ENCODE measurements around the gene CHRNA5. TPM values are rescaled to one million over a fixed set of nuclear protein-coding genes. Genes with fewer than 3 reads are reported as not detected.

CHRNA5 gene
- polyA plus RNA-seq, 1 donor from 2014 or later: 6.8 TPM

DNA sequence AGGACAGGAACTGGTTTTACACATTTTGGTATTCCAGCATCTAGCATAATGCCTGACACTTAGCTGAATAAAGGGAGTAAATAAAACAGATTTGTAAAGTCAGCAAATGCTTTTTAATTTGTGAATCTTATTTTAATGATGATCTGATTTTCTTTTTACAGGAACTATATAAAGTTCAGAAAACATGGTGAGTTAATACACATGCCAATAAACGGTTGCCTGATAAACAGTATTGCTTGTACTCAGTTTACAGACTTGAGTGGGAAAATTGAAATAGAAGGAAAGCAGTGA is 23.6 kb upstream of the CHRNA5 start:
- TF ChIP-seq, protein P1, sequence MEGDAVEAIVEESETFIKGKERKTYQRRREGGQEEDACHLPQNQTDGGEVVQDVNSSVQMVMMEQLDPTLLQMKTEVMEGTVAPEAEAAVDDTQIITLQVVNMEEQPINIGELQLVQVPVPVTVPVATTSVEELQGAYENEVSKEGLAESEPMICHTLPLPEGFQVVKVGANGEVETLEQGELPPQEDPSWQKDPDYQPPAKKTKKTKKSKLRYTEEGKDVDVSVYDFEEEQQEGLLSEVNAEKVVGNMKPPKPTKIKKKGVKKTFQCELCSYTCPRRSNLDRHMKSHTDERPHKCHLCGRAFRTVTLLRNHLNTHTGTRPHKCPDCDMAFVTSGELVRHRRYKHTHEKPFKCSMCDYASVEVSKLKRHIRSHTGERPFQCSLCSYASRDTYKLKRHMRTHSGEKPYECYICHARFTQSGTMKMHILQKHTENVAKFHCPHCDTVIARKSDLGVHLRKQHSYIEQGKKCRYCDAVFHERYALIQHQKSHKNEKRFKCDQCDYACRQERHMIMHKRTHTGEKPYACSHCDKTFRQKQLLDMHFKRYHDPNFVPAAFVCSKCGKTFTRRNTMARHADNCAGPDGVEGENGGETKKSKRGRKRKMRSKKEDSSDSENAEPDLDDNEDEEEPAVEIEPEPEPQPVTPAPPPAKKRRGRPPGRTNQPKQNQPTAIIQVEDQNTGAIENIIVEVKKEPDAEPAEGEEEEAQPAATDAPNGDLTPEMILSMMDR (IDR thresholded peaks at IDR 0.05; ENCODE audit: poor library complexity, severe bottlenecking): no peak
- TF ChIP-seq POLR2AphosphoS5 (IDR thresholded peaks at IDR 0.05) (no peak), TAF1 (IDR thresholded peaks at IDR 0.05; ENCODE audit: low read depth) (no peak), EZH2 (IDR thresholded peaks at IDR 0.05; ENCODE audit: borderline replicate concordance, insufficient read depth, low read length, poor library complexity, severe bottlenecking) (no peak), MXI1 (conservative IDR thresholded peaks at IDR 0.05; ENCODE audit: poor library complexity, severe bottlenecking) (no peak), SMC3 (conservative IDR thresholded peaks at IDR 0.05; ENCODE audit: poor library complexity) (no peak)
- peak overlapping the region; percentile 71 for H3K4me2 ChIP-seq (ENCODE audit: low read length)
- no peak overlapping the region for H3K27ac ChIP-seq (ENCODE audit: low read length)
- no peaks in the 10 kb centered on the region for H4K20me1 ChIP-seq (ENCODE audit: insufficient read depth)
- peaks cover 23% of the 10 kb centered on the region for H3K79me2 ChIP-seq (replicated peaks; ENCODE audit: insufficient read depth, low read length)
- no peak overlapping the region for H2AFZ ChIP-seq (ENCODE audit: low read depth, low read length)
- peak overlapping the region; percentile 94 for H3K4me3 ChIP-seq (ENCODE audit: low read length)
- H3K36me3 ChIP-seq (ENCODE audit: insufficient read depth, low read length): peaks cover 9% of the 10 kb centered on the region
- H3K9me3 ChIP-seq (ENCODE audit: low read length): no peaks in the 10 kb centered on the region
- no peaks in the 10 kb centered on the region for H3F3A ChIP-seq (ENCODE audit: insufficient read depth, low read length, poor library complexity, severe bottlenecking)
- peak overlapping the region; percentile 93 for H3K9ac ChIP-seq (ENCODE audit: low read length)
- no peaks in the 10 kb centered on the region for H3K27me3 ChIP-seq (ENCODE audit: insufficient read depth, low read depth, low read length)
- no peaks in the 10 kb centered on the region for H3K9me2 ChIP-seq (ENCODE audit: insufficient read depth, low read length)

DNA sequence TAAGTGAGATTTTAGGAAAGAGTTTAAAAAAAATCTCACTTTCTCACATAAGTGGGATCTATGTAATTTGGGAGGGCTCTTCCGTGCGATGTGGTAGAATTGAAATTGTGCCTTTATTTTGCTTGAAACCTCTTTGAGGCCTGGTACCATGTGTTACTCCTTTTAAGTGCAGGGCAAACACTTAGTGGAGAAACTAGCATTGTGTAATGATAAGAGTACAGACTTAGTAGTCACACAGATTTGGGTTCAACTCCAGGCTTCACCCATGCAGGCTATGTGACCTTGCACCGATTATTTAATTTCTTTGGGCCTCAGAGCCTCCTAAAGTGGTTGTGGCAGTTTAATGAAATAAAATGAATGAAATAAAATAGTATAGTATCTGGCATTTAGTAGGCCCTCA is 22.7 kb upstream of the CHRNA5 start:
- no peak for TF ChIP-seq RAD21 (conservative IDR thresholded peaks at IDR 0.05)
- TF ChIP-seq TAF1 (IDR thresholded peaks at IDR 0.05; ENCODE audit: low read depth): no peak
- TF ChIP-seq EP300 (conservative IDR thresholded peaks at IDR 0.05; ENCODE audit: poor library complexity, severe bottlenecking): no peak
- no peak for TF ChIP-seq EZH2 (IDR thresholded peaks at IDR 0.05; ENCODE audit: borderline replicate concordance, insufficient read depth, low read length, poor library complexity, severe bottlenecking)
- no peaks in the 10 kb centered on the region for H3K9me3 ChIP-seq (ENCODE audit: low read length)
- H3K36me3 ChIP-seq (ENCODE audit: insufficient read depth, low read length): peaks cover 9% of the 10 kb centered on the region
- peaks cover 23% of the 10 kb centered on the region for H3K79me2 ChIP-seq (replicated peaks; ENCODE audit: insufficient read depth, low read length)
- no peak overlapping the region for H2AFZ ChIP-seq (ENCODE audit: low read depth, low read length)
- no peaks in the 10 kb centered on the region for H4K20me1 ChIP-seq (ENCODE audit: insufficient read depth)
- no peak overlapping the region for H3K27ac ChIP-seq (ENCODE audit: low read length)
- no peak overlapping the region for H3K9ac ChIP-seq (ENCODE audit: low read length)
- no peaks in the 10 kb centered on the region for H3K27me3 ChIP-seq (ENCODE audit: insufficient read depth, low read depth, low read length)
- H3K9me2 ChIP-seq (ENCODE audit: insufficient read depth, low read length): no peaks in the 10 kb centered on the region
- no peaks in the 10 kb centered on the region for H3F3A ChIP-seq (ENCODE audit: insufficient read depth, low read length, poor library complexity, severe bottlenecking)
- peak overlapping the region; percentile 71 for H3K4me2 ChIP-seq (ENCODE audit: low read length)
- peak overlapping the region; percentile 94 for H3K4me3 ChIP-seq (ENCODE audit: low read length)

DNA sequence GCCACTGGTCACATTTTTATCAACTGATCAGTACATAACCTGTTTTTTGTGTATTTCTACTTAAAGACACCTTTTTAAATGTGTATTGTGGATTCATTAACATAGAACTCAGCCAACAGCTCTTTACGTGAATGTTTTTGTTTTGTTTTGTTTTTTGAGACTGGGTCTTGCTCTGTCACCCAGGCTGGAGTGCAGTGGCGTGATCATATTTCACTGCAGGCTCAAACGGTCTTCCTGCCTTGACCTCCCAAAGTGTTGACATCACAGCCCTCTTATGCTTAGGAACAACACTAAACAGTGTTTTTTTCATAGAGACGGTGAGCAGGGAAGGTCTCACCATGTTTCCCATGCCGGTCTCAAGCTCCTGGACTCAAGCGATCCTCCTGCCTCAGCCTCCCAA is 15.1 kb upstream of the CHRNA5 start:
- no peak for TF ChIP-seq SMC3 (conservative IDR thresholded peaks at IDR 0.05; ENCODE audit: poor library complexity)
- no peak for TF ChIP-seq TAF1 (IDR thresholded peaks at IDR 0.05; ENCODE audit: low read depth)
- no peak for TF ChIP-seq MXI1 (conservative IDR thresholded peaks at IDR 0.05; ENCODE audit: poor library complexity, severe bottlenecking)
- TF ChIP-seq, protein P1 (IDR thresholded peaks at IDR 0.05; ENCODE audit: poor library complexity, severe bottlenecking): no peak
- no peak for TF ChIP-seq EP300 (conservative IDR thresholded peaks at IDR 0.05; ENCODE audit: poor library complexity, severe bottlenecking)
- no peak for TF ChIP-seq POLR2AphosphoS5 (IDR thresholded peaks at IDR 0.05)
- no peak for TF ChIP-seq RAD21 (conservative IDR thresholded peaks at IDR 0.05)
- TF ChIP-seq EZH2 (IDR thresholded peaks at IDR 0.05; ENCODE audit: borderline replicate concordance, insufficient read depth, low read length, poor library complexity, severe bottlenecking): no peak
- TF ChIP-seq, protein P2, sequence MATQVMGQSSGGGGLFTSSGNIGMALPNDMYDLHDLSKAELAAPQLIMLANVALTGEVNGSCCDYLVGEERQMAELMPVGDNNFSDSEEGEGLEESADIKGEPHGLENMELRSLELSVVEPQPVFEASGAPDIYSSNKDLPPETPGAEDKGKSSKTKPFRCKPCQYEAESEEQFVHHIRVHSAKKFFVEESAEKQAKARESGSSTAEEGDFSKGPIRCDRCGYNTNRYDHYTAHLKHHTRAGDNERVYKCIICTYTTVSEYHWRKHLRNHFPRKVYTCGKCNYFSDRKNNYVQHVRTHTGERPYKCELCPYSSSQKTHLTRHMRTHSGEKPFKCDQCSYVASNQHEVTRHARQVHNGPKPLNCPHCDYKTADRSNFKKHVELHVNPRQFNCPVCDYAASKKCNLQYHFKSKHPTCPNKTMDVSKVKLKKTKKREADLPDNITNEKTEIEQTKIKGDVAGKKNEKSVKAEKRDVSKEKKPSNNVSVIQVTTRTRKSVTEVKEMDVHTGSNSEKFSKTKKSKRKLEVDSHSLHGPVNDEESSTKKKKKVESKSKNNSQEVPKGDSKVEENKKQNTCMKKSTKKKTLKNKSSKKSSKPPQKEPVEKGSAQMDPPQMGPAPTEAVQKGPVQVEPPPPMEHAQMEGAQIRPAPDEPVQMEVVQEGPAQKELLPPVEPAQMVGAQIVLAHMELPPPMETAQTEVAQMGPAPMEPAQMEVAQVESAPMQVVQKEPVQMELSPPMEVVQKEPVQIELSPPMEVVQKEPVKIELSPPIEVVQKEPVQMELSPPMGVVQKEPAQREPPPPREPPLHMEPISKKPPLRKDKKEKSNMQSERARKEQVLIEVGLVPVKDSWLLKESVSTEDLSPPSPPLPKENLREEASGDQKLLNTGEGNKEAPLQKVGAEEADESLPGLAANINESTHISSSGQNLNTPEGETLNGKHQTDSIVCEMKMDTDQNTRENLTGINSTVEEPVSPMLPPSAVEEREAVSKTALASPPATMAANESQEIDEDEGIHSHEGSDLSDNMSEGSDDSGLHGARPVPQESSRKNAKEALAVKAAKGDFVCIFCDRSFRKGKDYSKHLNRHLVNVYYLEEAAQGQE (IDR thresholded peaks at IDR 0.05; ENCODE audit: borderline replicate concordance): no peak
- Histone ChIP-seq H3K9me3 (ENCODE audit: low read length) (no peaks in the 10 kb centered on the region), H2AFZ (ENCODE audit: low read depth, low read length) (no peak overlapping the region), H3K27ac (ENCODE audit: low read length) (no peak overlapping the region), H3K27me3 (ENCODE audit: insufficient read depth, low read depth, low read length) (no peaks in the 10 kb centered on the region), H3K4me3 (ENCODE audit: low read length) (no peak overlapping the region), H3F3A (ENCODE audit: insufficient read depth, low read length, poor library complexity, severe bottlenecking) (no peaks in the 10 kb centered on the region), H3K9ac (ENCODE audit: low read length) (no peak overlapping the region), H3K4me2 (ENCODE audit: low read length) (no peak overlapping the region), H3K9me2 (ENCODE audit: insufficient read depth, low read length) (no peaks in the 10 kb centered on the region), H3K79me2 (replicated peaks; ENCODE audit: insufficient read depth, low read length) (no peaks in the 10 kb centered on the region), H3K36me3 (ENCODE audit: insufficient read depth, low read length) (peaks cover 5% of the 10 kb centered on the region), H4K20me1 (ENCODE audit: insufficient read depth) (no peaks in the 10 kb centered on the region)
